SK-N-SH (cell line): ENCODE data around the gene TFF3. TPM values are rescaled to one million over a fixed set of nuclear protein-coding genes. Genes with fewer than 3 reads are reported as not detected.

Experiments
- CTCF ChIA-PET: fragments of 300-600, 350-600 bp; formaldehyde crosslinking; extraction: SDS; loops from one replicate; lab custom pipeline; 2021; lab: Yijun Ruan, JAX
- POLR2A ChIA-PET: fragments of 350-600 bp; sonication (Branson Sonifier 250); formaldehyde crosslinking; extraction: SDS; loops from one replicate; lab custom pipeline; 2020; ENCODE audit warnings: antibody characterized with exemption, inconsistent platforms; lab: Yijun Ruan, JAX
- DNase-seq: peaks from one replicate; pipeline ENCODE4 v3.0.0; 2012
- H2AFZ ChIP-seq: fragments of 200-600 bp; sonication (generic); 2 replicates; pipeline ENCODE4 v1.8.1; 2016; ENCODE audit warnings: antibody characterized with exemption, mild to moderate bottlenecking, low read depth
- H3F3A ChIP-seq: fragments of 200-600 bp; sonication (generic); replicated peaks from 2 replicates; pipeline ENCODE3; 2016; ENCODE audit warnings: antibody characterized with exemption, mild to moderate bottlenecking; ENCODE audit not compliant: insufficient read depth
- H3K27ac ChIP-seq, 2 experiments: fragments of 200-500 bp in 1 of 2; fragments of 200-600 bp in 1 of 2; sonication (Bioruptor generic) in 1 of 2; sonication (generic), shearing (Covaris generic) in 1 of 2; 2 replicates each; pipeline versions ENCODE4 v1.5.1 to v1.6.1; 2014 to 2016; ENCODE audit warnings: low read depth in 2 of 2, inconsistent platforms in 1 of 2, low read length in 1 of 2, mild to moderate bottlenecking in 1 of 2, mixed read lengths in 1 of 2
- H3K27me3 ChIP-seq: fragments of 200-600 bp; sonication (generic), shearing (Covaris generic); 2 replicates; pipeline ENCODE4 v1.6.1; 2016; ENCODE audit warnings: mixed run types; ENCODE audit not compliant: insufficient read depth
- H3K36me3 ChIP-seq, 2 experiments: fragments of 200-500 bp in 1 of 2; fragments of 200-600 bp in 1 of 2; sonication (Bioruptor generic) in 1 of 2; sonication (generic) in 1 of 2; replicated peaks in 1 of 2; 2 replicates each; pipeline versions ENCODE3 to v1.5.1; 2014 to 2016; ENCODE audit warnings: low read length in 1 of 2, mild to moderate bottlenecking in 1 of 2; ENCODE audit not compliant: insufficient read depth in 2 of 2, control insufficient read depth in 1 of 2
- H3K4me1 ChIP-seq, 2 experiments: fragments of 200-500 bp in 1 of 2; fragments of 200-600 bp in 1 of 2; sonication (Bioruptor generic) in 1 of 2; sonication (generic), shearing (Covaris generic) in 1 of 2; 2 replicates each; pipeline versions ENCODE4 v1.5.1 to v1.6.1; 2014 to 2016; ENCODE audit warnings: low read depth in 1 of 2, low read length in 1 of 2, mixed run types in 1 of 2; ENCODE audit not compliant: insufficient read depth in 2 of 2, control insufficient read depth in 1 of 2
- H3K4me2 ChIP-seq: fragments of 200-600 bp; sonication (generic), shearing (Covaris generic); 2 replicates; pipeline ENCODE4 v1.6.1; 2017; ENCODE audit warnings: mixed run types
- H3K4me3 ChIP-seq, 2 experiments: fragments of 200-500 bp in 1 of 2; fragments of 200-600 bp in 1 of 2; sonication (Bioruptor generic) in 1 of 2; sonication (generic), shearing (Covaris generic) in 1 of 2; 2 replicates each; pipeline versions ENCODE4 v1.5.1 to v1.8.1; 2014 to 2016; ENCODE audit warnings: low read depth in 2 of 2, inconsistent platforms in 1 of 2, low read length in 1 of 2, mild to moderate bottlenecking in 1 of 2, mixed read lengths in 1 of 2, moderate library complexity in 1 of 2
- H3K79me2 ChIP-seq: fragments of 200-600 bp; sonication (generic); 2 replicates; pipeline ENCODE4 v1.8.1; 2017; ENCODE audit warnings: mild to moderate bottlenecking; ENCODE audit not compliant: insufficient read depth
- H3K9ac ChIP-seq: fragments of 200-600 bp; sonication (generic); 2 replicates; pipeline ENCODE4 v1.6.1; 2017; ENCODE audit warnings: mixed run types
- H3K9me2 ChIP-seq: fragments of 200-600 bp; sonication (generic); 2 replicates; pipeline ENCODE4 v1.6.1; 2017; ENCODE audit warnings: mixed run types
- H3K9me3 ChIP-seq: fragments of 200-600 bp; sonication (generic); 2 replicates; pipeline ENCODE4 v1.6.1; 2017; ENCODE audit warnings: mixed run types, mild to moderate bottlenecking, moderate library complexity
- H4K20me1 ChIP-seq: fragments of 200-600 bp; sonication (generic); 2 replicates; pipeline ENCODE4 v1.6.1; 2017; ENCODE audit warnings: mild to moderate bottlenecking, mixed run types; ENCODE audit not compliant: insufficient read depth
- ELF1 ChIP-seq: IDR thresholded peaks from 2 replicates; pipeline ENCODE4 v1.4.0; 2012
- FOSL2 ChIP-seq: IDR thresholded peaks from 2 replicates; pipeline ENCODE4 v1.4.0; 2012; ENCODE audit warnings: low read depth, mild to moderate bottlenecking, moderate library complexity, borderline replicate concordance
- JUND ChIP-seq: IDR thresholded peaks from 2 replicates; pipeline ENCODE4 v1.4.0; 2012
- MXI1 ChIP-seq: IDR thresholded peaks from 2 replicates; pipeline ENCODE4 v1.6.1; 2012; ENCODE audit warnings: mild to moderate bottlenecking, low read depth, low read length, improper control_type of control experiment
- NFIC ChIP-seq: IDR thresholded peaks from 2 replicates; pipeline ENCODE4 v1.4.0; 2012; ENCODE audit warnings: borderline replicate concordance
- NRF1 ChIP-seq: IDR thresholded peaks from 2 replicates; pipeline ENCODE4 v1.6.1; 2012; ENCODE audit warnings: low read depth, mild to moderate bottlenecking, low read length
- RCOR1 ChIP-seq: fragments of 150-350 bp; IDR thresholded peaks from 2 replicates; pipeline ENCODE4 v1.6.1; 2017; ENCODE audit warnings: antibody characterized with exemption, low read length
- RFX5 ChIP-seq: IDR thresholded peaks from 2 replicates; pipeline ENCODE4 v1.6.1; 2012; ENCODE audit warnings: mild to moderate bottlenecking, improper control_type of control experiment, low read length
- RXRA ChIP-seq: IDR thresholded peaks from 2 replicates; pipeline ENCODE4 v1.4.0; 2012; ENCODE audit warnings: low read depth, mild to moderate bottlenecking, borderline replicate concordance
- WGBS: methylation state at CpG from one replicate; pipeline ENCODE4 v1.1.6; 2017; ENCODE audit warnings: low lambda C conversion rate; 5-methylcytosine and 5-hydroxymethylcytosine counted together
- polyA plus RNA-seq, 3 experiments: library from polyadenylated mRNA; depleted of rRNA; stranded (reverse); fragments of >200 nt; gene quantifications; 2 replicates each; pipeline ENCODE4 v1.2.3, GENCODE V29; 2012
- TF ChIP-seq, protein P1 (sequence below): fragments of 150-350 bp; IDR thresholded peaks from 2 replicates; pipeline ENCODE4 v1.6.1; 2017; ENCODE audit warnings: antibody characterized with exemption, low read length, low read depth, borderline replicate concordance
- TF ChIP-seq, protein P2 (sequence below): IDR thresholded peaks from 2 replicates; pipeline ENCODE4 v1.4.0; 2012; ENCODE audit warnings: low read depth, borderline replicate concordance
- TF ChIP-seq, protein P3 (sequence below): IDR thresholded peaks from 2 replicates; pipeline ENCODE4 v1.6.1; 2012; ENCODE audit warnings: mild to moderate bottlenecking, low read depth, low read length, moderate library complexity
- TF ChIP-seq, protein P4 (sequence below): fragments of 200-600 bp; sonication (generic); IDR thresholded peaks from 2 replicates; pipeline ENCODE4 v1.6.1; 2017; ENCODE audit warnings: antibody characterized with exemption, mild to moderate bottlenecking, moderate library complexity
- TF ChIP-seq, protein P5 (sequence below): IDR thresholded peaks from 2 replicates; pipeline ENCODE4 v1.4.0; 2012; ENCODE audit warnings: low read depth
- TF ChIP-seq, protein P6 (sequence below): fragments of 150-350 bp; IDR thresholded peaks from 2 replicates; pipeline ENCODE4 v1.6.1; 2016; ENCODE audit warnings: mild to moderate bottlenecking, low read depth, low read length

Gene TFF3
- polyA plus RNA-seq, 1 of the 3 experiments (the other 2 are of a cell fraction): not detected

DNA sequence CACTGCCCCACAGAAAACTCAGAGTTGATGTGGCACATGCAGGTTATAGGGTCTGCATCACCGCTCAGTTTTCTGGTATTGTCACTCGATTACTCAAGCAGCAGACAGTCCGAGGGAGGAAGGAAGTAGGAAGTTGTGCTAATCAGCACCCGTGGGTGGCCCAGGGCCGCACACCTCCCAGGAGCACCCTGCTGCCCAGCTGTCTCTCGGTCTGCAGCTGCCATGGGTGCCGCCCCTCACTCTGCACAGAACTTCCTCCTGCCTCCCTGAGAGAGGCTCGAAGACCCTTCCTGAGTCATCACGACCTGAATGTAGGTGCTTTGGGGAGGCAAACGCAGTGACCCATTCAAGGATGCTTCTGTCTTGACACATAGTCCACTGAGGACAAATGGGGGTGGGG lies 4.2 kb upstream of the TFF3 start:
- Histone ChIP-seq H3K9ac (no peak overlapping the region), H3K4me3 (no peak overlapping the region), H3K27me3 (no peaks in the 10 kb centered on the region), H3K9me3 (no peaks in the 10 kb centered on the region), H3K9me2 (no peaks in the 10 kb centered on the region), H3K27ac (no peak overlapping the region), H3F3A (no peaks in the 10 kb centered on the region), H3K79me2 (no peaks in the 10 kb centered on the region), H4K20me1 (no peaks in the 10 kb centered on the region), H3K4me2 (no peak overlapping the region), H2AFZ (no peak overlapping the region), H3K36me3 (no peaks in the 10 kb centered on the region), H3K4me1 (no peaks in the 10 kb centered on the region)
- no peak for DNase-seq
- CTCF ChIA-PET: interaction anchor here (2.3 kb wide), 1 partner anchor 9 kb away, joined by 12 read pairs; no protein-coding TSS in a partner anchor
- WGBS: 45% methylated on average over 4 of the region's 10 CpGs
- TF ChIP-seq RFX5: no peak
- no peak for TF ChIP-seq RCOR1
- TF ChIP-seq, protein P1, sequence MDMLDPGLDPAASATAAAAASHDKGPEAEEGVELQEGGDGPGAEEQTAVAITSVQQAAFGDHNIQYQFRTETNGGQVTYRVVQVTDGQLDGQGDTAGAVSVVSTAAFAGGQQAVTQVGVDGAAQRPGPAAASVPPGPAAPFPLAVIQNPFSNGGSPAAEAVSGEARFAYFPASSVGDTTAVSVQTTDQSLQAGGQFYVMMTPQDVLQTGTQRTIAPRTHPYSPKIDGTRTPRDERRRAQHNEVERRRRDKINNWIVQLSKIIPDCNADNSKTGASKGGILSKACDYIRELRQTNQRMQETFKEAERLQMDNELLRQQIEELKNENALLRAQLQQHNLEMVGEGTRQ: no peak
- TF ChIP-seq, protein P2, sequence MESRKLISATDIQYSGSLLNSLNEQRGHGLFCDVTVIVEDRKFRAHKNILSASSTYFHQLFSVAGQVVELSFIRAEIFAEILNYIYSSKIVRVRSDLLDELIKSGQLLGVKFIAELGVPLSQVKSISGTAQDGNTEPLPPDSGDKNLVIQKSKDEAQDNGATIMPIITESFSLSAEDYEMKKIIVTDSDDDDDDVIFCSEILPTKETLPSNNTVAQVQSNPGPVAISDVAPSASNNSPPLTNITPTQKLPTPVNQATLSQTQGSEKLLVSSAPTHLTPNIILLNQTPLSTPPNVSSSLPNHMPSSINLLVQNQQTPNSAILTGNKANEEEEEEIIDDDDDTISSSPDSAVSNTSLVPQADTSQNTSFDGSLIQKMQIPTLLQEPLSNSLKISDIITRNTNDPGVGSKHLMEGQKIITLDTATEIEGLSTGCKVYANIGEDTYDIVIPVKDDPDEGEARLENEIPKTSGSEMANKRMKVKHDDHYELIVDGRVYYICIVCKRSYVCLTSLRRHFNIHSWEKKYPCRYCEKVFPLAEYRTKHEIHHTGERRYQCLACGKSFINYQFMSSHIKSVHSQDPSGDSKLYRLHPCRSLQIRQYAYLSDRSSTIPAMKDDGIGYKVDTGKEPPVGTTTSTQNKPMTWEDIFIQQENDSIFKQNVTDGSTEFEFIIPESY: no peak
- no peak for TF ChIP-seq NRF1
- TF ChIP-seq, protein P3, sequence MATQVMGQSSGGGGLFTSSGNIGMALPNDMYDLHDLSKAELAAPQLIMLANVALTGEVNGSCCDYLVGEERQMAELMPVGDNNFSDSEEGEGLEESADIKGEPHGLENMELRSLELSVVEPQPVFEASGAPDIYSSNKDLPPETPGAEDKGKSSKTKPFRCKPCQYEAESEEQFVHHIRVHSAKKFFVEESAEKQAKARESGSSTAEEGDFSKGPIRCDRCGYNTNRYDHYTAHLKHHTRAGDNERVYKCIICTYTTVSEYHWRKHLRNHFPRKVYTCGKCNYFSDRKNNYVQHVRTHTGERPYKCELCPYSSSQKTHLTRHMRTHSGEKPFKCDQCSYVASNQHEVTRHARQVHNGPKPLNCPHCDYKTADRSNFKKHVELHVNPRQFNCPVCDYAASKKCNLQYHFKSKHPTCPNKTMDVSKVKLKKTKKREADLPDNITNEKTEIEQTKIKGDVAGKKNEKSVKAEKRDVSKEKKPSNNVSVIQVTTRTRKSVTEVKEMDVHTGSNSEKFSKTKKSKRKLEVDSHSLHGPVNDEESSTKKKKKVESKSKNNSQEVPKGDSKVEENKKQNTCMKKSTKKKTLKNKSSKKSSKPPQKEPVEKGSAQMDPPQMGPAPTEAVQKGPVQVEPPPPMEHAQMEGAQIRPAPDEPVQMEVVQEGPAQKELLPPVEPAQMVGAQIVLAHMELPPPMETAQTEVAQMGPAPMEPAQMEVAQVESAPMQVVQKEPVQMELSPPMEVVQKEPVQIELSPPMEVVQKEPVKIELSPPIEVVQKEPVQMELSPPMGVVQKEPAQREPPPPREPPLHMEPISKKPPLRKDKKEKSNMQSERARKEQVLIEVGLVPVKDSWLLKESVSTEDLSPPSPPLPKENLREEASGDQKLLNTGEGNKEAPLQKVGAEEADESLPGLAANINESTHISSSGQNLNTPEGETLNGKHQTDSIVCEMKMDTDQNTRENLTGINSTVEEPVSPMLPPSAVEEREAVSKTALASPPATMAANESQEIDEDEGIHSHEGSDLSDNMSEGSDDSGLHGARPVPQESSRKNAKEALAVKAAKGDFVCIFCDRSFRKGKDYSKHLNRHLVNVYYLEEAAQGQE: no peak
- TF ChIP-seq, protein P4, sequence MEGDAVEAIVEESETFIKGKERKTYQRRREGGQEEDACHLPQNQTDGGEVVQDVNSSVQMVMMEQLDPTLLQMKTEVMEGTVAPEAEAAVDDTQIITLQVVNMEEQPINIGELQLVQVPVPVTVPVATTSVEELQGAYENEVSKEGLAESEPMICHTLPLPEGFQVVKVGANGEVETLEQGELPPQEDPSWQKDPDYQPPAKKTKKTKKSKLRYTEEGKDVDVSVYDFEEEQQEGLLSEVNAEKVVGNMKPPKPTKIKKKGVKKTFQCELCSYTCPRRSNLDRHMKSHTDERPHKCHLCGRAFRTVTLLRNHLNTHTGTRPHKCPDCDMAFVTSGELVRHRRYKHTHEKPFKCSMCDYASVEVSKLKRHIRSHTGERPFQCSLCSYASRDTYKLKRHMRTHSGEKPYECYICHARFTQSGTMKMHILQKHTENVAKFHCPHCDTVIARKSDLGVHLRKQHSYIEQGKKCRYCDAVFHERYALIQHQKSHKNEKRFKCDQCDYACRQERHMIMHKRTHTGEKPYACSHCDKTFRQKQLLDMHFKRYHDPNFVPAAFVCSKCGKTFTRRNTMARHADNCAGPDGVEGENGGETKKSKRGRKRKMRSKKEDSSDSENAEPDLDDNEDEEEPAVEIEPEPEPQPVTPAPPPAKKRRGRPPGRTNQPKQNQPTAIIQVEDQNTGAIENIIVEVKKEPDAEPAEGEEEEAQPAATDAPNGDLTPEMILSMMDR: no peak
- TF ChIP-seq FOSL2: no peak
- no peak for TF ChIP-seq NFIC
- TF ChIP-seq, protein P5, sequence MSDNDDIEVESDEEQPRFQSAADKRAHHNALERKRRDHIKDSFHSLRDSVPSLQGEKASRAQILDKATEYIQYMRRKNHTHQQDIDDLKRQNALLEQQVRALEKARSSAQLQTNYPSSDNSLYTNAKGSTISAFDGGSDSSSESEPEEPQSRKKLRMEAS: no peak
- TF ChIP-seq RXRA: no peak
- TF ChIP-seq, protein P6, sequence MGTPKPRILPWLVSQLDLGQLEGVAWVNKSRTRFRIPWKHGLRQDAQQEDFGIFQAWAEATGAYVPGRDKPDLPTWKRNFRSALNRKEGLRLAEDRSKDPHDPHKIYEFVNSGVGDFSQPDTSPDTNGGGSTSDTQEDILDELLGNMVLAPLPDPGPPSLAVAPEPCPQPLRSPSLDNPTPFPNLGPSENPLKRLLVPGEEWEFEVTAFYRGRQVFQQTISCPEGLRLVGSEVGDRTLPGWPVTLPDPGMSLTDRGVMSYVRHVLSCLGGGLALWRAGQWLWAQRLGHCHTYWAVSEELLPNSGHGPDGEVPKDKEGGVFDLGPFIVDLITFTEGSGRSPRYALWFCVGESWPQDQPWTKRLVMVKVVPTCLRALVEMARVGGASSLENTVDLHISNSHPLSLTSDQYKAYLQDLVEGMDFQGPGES: no peak
- TF ChIP-seq JUND: no peak
- TF ChIP-seq MXI1: no peak
- no peak for TF ChIP-seq ELF1
- POLR2A ChIA-PET: no interaction called here
